TTC549 (cell line): ENCODE data around the gene TGFBRAP1.

Experiments
- FAIRE-seq: peaks from 2 replicates; lab custom pipeline; 2012; peaks lifted over from hg19 to GRCh38; lab: Jason Lieb, UNC

Gene TGFBRAP1

DNA sequence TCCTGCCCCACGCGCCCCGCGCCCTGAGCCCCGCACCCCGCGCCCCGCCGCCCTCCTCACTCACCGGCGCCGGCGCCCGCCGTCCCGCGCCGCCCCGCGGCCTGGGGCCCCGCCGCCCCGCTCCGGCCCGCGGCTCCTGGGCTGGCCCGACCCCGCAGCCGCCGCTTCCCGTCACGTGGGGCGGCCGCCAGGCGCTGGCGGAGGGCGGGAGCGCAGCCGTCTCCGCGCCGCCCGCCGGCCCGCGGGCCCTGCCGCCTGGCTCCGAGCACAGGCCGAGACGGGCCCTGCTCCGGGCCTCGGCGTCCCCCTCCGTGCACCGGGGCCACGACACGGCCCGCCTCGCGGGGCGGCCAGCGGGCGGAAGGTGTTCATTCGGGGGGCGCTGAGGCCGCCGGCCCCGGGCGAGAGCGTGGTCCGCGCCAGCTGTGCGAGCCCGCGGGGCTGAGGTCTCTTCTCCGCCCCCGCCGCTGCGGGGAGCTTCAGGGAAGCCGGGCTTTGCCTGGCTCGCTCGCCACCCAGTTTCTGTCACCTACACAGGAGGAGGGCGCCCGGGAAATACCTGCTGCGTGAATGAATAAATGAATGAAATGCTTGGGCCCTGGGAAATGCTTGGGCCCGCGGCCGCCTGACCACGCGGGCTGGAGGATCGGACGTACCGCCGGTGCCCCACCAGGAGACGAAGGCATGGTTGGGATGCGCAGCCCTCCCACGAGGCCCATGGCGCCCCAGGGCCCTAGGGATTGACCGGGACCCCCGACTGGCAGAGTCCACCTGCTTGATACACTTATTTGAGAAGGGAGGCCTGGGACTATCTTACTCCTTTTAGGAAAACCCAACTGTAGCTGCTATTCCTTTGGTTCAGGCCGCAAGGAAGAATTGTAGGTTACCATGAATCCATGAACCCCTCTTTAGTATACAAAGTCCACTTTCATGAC, at the start of gene TGFBRAP1:
Gene TGFBRAP1, minus strand, starts transcription at position 175 of the 935 bp plus-strand sequence. CDS start 21,434 bp downstream, outside the sequence.
- no peak for FAIRE-seq

DNA sequence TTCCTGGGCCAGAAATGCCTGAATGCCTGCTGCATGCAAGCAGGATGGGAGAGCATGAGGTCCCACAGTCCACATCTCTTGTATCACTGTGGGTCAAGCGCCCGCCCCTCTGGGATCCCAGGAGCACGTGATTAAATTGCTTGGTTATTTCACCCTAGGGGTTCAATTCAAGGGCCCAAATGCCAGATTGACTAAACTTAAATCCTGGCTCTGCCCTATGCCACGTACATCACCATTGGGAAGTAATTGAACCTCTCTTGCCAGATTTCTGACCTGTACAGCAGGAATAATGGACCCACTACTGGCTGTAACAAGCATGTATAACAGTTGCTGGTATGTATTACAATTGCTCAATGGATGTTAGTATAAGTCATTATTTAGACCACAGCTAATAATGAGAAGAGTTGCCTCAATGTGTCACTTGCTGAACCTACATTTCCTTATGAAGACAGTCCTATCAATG, 49.4 kb upstream of the TGFBRAP1 start:
- no peak for FAIRE-seq

GRCh38 chr2:105378276-105378840, 48.8 kb upstream of the TGFBRAP1 start:
- FAIRE-seq: no peak

DNA sequence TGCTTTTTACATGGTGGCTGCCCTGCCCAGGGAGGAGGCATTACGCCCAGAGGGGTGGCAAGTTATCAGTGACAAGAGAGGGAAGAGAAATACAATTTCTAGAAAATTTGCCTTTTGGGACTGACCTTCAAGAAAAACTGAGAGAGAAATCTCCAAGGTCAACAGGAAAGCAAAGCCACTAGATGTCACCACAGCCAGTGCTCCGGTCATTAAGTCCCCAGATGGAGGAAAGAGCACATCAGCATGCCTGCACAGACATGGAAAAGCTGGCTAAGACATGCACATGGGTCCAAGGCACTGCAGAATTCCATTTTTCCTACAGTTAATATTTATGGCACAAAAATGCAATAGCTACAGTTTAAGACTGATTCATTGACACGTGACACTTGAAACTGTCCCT, 48.3 kb upstream of the TGFBRAP1 start:
- no peak for FAIRE-seq

GRCh38 chr2:105376789-105377240, 47.3 kb upstream of the TGFBRAP1 start:
- no peak for FAIRE-seq

DNA sequence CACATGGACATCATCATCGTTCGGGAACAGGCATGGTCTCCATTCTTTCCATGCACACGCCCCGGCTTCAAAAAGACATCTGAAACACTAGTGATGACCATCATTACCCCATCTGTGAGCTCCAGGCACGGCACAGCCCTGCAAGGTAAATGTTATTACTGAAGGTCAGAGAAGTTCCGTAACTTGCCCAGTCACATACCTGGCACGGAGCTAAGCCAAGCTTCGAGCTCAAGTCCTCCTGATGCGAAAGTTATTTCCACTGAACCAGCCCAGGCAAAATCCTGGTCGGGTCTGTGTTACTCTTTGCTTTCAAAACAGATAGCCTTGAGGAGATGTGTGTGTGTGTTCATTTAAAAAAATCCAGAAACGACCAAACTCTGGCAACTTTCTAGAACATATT, 46.5 kb upstream of the TGFBRAP1 start:
- no peak for FAIRE-seq

DNA sequence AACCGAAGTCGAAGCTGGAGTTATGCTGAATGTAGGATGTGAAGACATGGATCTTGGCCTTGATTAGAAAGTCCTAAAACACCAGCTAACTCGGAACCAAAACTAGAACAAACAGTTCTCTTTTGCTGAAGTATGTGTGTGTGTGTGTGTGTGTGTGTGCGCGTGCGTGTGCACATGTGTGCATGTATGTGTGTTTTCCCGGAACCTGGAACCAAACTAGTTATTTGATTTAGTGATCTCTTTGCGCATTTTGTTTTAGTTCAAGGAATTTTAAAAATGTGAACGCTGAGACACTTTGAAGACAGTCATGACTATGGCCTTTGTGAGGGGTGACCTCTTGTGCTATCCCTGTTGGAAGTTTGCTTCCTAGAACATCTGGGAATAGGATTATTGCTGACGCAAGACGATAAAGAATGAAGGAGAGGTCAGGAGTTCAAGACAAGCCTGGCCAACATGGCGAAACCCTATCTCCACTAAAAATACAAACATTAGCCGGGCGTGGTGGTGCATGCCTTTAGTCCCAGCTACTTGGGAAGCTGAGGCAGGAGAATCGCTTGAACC, 45.5 kb upstream of the TGFBRAP1 start:
- no peak for FAIRE-seq

DNA sequence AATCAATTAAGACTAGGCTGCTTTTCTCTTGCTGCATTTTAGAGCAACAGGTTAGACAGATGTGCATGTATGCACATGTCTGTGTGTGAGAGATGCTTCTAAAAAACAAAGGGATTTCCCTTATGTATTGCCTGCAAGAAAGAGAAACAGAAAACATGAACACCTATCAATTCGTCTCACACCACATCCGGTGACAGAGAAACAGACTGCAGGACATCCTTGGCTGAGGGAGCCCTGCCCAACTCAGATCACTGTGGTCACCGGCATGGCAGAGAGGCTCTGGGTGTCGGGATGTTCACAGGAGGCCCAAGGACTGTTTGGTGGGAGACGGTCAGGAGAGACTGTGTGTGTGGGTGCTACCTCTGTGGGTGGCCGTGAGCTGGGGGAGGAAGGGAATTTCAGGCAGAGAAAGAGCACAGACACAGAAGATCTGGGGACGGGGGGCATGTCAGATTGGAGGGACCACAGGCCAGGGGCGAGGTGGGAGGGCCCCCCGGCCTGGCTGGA, 44.4 kb upstream of the TGFBRAP1 start:
- FAIRE-seq: no peak

DNA sequence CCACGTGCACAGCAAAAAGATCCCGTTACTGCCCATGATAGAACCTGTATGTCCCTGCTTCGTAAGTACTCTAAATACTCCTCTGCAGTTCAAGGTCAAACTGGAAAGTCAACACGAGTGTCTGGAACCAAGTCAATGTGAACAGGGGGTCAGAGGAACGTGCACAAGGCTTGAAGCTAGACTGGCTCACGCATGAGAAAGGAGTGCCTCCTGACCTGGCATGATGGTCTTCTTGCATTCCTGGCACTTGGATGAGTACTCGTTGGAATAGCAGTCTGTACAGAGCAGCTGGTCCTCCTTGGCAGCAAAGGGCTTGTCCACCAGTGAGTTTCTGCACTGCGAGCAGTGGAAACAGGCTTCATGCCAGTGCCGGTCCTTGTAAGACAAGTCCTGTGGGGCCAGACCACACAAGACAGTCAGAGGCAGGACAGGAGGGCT, 43.8 kb upstream of the TGFBRAP1 start:
- FAIRE-seq: no peak

DNA sequence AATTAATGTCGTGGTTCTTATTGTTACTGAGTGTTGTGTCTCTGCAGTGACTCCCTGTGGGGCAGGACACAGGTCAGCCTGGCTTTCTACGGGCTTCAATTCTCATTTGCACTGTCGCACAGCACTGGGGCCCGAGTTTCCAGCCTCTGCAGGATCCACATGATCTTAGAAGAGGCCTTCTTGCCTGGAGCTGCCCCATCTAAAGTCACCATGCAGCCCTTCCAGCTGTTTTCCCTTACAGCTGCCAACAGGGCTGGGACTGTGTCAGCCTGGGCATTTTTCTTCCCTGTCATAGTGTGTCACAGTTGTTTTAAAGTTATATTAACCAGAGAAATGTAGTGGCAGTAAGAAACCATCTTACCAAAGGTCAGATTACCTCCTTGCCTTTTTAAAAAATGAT, 42.3 kb upstream of the TGFBRAP1 start:
- no peak for FAIRE-seq

- FAIRE-seq: no peak
Observed at GRCh38 chr2:105371156-105371555, 41.6 kb upstream of the TGFBRAP1 start.

- no peak for FAIRE-seq
Observed at GRCh38 chr2:105369777-105370690, 40.5 kb upstream of the TGFBRAP1 start.

DNA sequence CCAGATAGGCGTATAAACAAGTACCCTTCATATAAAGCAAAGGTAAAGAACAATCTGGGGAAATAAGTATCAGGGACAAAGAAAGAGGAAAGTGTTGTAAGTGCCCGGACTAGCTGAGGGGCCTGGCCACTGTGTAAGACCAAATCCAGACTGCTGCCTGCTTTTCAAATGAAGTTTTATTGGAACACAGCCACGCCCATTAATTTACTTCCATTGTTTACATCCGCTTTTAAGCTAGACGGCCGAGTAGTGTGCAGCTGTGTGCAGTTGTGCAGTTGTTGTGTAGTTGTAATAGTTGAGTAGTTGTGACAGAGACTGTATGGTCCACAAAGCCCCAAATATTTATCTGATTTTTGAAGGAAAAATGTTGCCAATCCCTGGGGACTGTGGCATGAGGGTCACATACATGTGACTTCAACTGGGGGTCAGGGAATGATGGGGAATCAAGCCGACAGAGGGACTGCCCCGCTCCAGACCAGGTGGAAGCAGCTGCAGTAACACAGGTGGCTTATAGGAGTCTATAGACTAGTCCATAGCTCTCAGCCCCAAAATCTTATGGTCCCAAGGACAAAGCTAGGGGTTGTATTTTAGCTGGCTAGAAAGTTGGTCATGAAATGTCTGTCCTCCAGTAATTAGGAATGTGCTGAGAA, 39.3 kb upstream of the TGFBRAP1 start:
- no peak for FAIRE-seq

DNA sequence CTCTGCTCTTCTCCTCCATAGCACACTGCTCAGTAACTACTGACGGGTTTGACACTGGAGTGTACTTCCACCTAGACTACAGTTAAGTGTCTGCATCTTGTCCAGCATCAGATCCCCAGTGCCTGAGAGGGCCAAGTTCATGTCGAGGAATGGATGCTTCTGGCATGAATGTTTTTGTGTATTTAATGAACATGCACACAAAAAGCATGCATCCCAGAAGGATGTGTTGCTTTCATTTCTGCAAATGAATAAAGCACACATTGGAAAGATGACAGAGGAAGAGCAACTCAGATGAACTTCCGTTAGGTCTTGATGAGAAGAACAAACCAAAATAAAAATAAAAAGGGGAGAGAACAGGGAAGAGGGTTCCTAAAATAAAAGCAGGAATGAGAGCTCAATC, 35.7 kb upstream of the TGFBRAP1 start:
- no peak for FAIRE-seq

DNA sequence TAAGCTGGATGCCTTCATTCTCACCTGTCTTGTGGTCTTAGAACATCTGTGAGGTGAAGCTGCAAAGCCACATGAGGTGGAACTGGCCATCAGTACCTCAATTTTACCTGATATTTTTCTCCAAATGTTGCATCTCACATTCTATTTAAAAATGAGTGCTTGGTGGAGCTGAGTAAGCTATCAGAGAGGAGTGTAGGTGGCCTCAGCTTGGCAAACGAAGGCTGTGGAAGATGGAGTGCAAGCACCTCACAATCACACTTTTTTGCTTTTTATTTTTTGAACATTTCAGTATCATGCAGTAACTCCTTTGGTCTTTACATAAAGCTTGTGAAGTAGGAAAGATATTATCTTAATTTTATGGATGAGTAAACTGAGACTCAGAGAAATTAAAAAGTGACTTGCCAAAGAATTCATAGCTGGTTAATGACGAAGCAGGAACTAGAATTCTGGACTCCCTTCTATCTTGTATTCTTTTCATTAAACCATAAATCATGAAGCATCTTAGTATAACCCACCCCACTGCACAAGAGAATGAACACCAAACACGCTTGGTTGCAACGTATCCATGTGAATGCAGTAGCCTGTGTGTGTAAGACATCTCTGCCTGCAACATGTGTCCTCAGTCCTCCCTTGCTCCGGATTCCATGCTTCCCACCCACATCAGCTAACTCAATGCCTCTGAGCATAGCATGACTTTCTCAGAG, 35.1 kb upstream of the TGFBRAP1 start:
- FAIRE-seq: no peak

DNA sequence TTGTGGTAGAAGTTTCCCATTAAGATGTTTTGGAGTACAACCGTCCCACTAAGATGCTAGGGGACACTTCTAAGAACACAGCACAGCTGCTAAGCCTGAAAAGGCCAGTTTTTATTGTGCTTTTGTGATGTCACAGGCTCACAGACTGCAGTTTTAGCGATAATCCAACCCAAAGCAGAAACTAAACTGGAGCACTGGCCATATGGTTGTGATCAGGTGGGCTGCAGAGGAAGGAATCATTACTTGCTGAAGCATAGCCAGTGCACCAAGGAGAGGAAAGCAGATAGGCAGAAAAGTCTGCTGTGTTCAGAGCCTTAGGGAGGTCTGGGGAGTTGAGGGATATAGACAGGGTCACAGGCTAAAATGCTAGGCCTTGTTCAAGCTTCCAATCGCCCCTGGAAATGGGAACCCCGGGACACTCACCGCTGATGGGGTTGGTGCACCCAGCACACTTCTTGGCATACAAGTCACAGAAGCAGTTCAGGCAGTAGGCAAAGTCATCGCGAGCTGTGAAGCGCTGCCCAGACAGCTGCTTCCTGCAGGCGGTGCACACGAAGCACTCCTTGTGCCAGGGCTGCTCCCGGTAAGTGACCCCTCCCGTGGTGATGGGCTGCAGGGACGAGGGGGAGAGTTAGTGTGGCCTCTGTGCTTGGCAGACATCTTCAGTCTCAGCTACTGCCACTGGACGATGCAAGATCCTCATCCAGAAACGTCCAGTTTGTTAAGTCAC, 33.5 kb upstream of the TGFBRAP1 start:
- no peak for FAIRE-seq

GRCh38 chr2:105361102-105361889, 31.8 kb upstream of the TGFBRAP1 start:
- FAIRE-seq: no peak

DNA sequence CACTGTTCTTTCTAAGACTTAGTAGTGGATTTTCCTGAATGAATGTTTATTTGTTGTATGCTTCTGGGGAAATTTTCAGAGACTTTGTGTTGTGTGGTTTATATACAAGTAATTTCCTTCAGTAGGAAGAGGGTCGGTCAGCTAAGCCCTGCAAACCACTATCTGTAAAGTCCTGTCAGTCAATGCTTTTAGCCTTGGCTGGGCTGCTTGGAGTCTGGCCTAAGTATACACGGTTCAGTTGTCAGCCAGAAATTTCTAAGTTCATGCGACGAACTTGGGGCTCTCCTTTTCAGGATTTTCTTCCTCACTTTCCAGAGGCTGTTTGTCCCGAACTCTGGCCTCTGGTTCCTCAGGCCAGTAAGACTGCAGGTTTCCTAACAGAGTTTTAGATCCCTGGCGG, 29.1 kb upstream of the TGFBRAP1 start:
- no peak for FAIRE-seq

- FAIRE-seq: no peak
Observed at GRCh38 chr2:105357122-105357521, 27.6 kb upstream of the TGFBRAP1 start.
